Measurements from ENCODE around the gene BMPER. TPM values are rescaled to one million over a fixed set of nuclear protein-coding genes. Genes with fewer than 3 reads are reported as not detected.
A peak's percentile ranks its signal among the peaks of the same experiment; 100 is the strongest.

The BMPER gene
- total RNA-seq, 1 experiment from 2014 or later: 6.7 TPM

DNA sequence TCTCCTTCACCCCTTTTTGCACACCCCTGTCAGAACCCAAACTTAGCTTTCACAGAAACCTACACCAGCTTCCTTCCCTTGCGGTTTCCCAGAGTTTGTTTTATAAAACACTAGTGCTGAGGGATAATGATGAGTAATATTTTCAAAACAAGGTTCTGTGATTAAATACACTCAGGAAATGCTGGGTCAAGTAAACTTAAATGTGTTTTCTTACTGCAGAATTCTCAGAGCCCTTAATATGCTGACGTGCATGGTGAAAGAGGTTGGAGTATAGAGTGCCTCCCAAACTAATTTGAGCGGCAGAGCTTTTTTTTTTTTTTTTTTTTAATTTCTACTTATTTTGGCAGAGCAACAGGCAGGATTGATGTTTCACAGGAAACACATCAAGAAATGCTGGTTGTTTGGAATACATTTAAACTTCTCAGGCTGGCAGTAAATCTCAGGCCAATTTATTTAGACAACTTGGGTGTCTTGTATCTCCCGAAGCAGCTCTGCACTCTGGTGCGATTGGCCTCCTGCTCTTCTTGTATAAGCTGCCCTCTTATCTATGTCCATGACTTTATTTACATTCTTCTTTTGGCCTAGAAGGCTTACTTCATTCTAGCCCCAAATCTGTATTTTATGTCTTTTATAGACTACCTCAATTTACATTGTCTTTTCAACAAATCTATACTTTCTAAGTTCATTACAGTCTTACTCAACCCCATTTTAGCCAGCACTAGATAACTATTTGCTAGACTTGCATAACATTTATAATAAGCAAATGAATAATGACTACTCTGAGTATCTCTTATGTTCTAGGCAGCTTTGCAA lies 165.4 kb downstream of the BMPER start:
- H3K36me3 ChIP-seq (ENCODE audit: insufficient read depth, low read length, poor library complexity, severe bottlenecking): peaks cover 4% of the 10 kb centered on the region
- peak overlapping the region; percentile 84 for H3K27ac ChIP-seq (ENCODE audit: low read depth, low read length, poor library complexity, severe bottlenecking)
- intact Hi-C loops (cut with micrococcal nuclease; ENCODE audit: unreplicated experiment): no loop called here
- POLR2A ChIA-PET (ENCODE audit: low non-redundant PET): interaction anchor here (0.8 kb wide), 1 partner anchor 11 kb away, joined by 4 read pairs; no protein-coding TSS in a partner anchor
- TF ChIP-seq, protein P1, sequence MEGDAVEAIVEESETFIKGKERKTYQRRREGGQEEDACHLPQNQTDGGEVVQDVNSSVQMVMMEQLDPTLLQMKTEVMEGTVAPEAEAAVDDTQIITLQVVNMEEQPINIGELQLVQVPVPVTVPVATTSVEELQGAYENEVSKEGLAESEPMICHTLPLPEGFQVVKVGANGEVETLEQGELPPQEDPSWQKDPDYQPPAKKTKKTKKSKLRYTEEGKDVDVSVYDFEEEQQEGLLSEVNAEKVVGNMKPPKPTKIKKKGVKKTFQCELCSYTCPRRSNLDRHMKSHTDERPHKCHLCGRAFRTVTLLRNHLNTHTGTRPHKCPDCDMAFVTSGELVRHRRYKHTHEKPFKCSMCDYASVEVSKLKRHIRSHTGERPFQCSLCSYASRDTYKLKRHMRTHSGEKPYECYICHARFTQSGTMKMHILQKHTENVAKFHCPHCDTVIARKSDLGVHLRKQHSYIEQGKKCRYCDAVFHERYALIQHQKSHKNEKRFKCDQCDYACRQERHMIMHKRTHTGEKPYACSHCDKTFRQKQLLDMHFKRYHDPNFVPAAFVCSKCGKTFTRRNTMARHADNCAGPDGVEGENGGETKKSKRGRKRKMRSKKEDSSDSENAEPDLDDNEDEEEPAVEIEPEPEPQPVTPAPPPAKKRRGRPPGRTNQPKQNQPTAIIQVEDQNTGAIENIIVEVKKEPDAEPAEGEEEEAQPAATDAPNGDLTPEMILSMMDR (conservative IDR thresholded peaks at IDR 0.05; ENCODE audit: low read depth, low read length): no peak
- TF ChIP-seq EZH2 (IDR thresholded peaks at IDR 0.05; ENCODE audit: borderline replicate concordance, low read depth, low read length, poor library complexity, severe bottlenecking): no peak
- DNase-seq (ENCODE audit: low spot score): peak; percentile 90
- peaks cover 5% of the 10 kb centered on the region for H3K9me3 ChIP-seq (ENCODE audit: low read depth, low read length, poor library complexity, severe bottlenecking)
- CTCF ChIA-PET: interaction anchor here (0.6 to 1.5 kb wide), 4 partner anchors 8 to 827 kb away, joined by 3 to 5 read pairs (median 4); no protein-coding TSS in a partner anchor
- TSS peak; percentile 40 for BruUV-seq (replicated peaks)
- no peak overlapping the region for H3K4me3 ChIP-seq (ENCODE audit: low read depth, low read length, poor library complexity, severe bottlenecking)
- no peaks in the 10 kb centered on the region for H3K27me3 ChIP-seq (replicated peaks; ENCODE audit: insufficient read depth, low read depth, low read length, poor library complexity)
- H3K4me1 ChIP-seq (ENCODE audit: insufficient read depth, low read length, poor library complexity, severe bottlenecking): peaks cover 73% of the 10 kb centered on the region

DNA sequence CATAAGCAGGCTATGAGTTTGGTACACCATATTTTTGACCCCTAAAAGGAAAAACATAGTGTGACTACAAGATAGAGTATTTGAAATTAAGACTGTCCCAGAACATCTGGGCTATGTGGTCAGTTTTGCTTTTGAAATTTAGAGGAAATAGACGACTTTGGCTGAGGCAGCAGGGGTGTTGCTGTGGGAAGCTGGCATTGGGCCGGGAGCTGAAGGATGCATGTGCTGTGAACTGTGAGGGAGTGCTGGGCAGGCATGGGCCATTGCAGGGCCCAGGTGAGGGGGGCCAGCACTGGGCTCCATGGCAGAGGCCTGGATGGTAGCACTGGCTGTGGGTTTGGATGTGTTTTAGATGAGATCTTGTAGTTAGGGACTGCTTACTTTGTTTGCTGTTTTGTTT lies 168.3 kb downstream of the BMPER start:
- no peak for DNase-seq (ENCODE audit: low spot score)
- peaks cover 4% of the 10 kb centered on the region for H3K36me3 ChIP-seq (ENCODE audit: insufficient read depth, low read length, poor library complexity, severe bottlenecking)
- CTCF ChIA-PET: interaction anchor here (1.2 kb wide), 1 partner anchor 14 kb away, joined by 3 read pairs; no protein-coding TSS in a partner anchor
- TF ChIP-seq EZH2 (IDR thresholded peaks at IDR 0.05; ENCODE audit: borderline replicate concordance, low read depth, low read length, poor library complexity, severe bottlenecking): no peak
- TF ChIP-seq, protein P1 (conservative IDR thresholded peaks at IDR 0.05; ENCODE audit: low read depth, low read length): no peak
- intact Hi-C loops (cut with micrococcal nuclease; ENCODE audit: unreplicated experiment): no loop called here
- BruUV-seq (replicated peaks): no TSS peak
- POLR2A ChIA-PET (ENCODE audit: low non-redundant PET): no interaction called here
- peaks cover 5% of the 10 kb centered on the region for H3K9me3 ChIP-seq (ENCODE audit: low read depth, low read length, poor library complexity, severe bottlenecking)
- no peaks in the 10 kb centered on the region for H3K27me3 ChIP-seq (replicated peaks; ENCODE audit: insufficient read depth, low read depth, low read length, poor library complexity)
- H3K4me1 ChIP-seq (ENCODE audit: insufficient read depth, low read length, poor library complexity, severe bottlenecking): peaks cover 48% of the 10 kb centered on the region
- no peak overlapping the region for H3K4me3 ChIP-seq (ENCODE audit: low read depth, low read length, poor library complexity, severe bottlenecking)
- H3K27ac ChIP-seq (ENCODE audit: low read depth, low read length, poor library complexity, severe bottlenecking): no peak overlapping the region

DNA sequence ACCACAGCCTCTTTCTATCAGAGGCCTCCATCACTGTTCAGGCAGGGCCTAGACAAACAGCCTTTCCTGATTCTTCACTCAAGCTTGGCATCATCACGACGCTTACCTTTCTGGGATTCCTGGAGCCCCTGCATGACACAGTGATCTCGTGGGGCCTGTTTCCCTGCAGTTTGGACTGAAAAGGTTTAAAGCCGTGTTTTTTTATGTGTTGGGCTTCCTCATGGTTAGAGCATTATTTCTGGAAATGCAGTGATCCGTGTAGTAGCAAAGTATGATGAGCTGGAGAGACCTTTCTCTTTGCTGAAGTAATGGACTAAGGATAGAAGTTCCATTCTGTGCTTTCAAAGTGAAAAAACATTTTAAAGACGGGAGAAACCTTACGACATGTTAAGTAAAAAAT lies 169.1 kb downstream of the BMPER start:
- CTCF ChIA-PET: interaction anchor here (1.2 kb wide), 1 partner anchor 13 kb away, joined by 3 read pairs; no protein-coding TSS in a partner anchor
- no peak for DNase-seq (ENCODE audit: low spot score)
- BruUV-seq (replicated peaks): no TSS peak
- POLR2A ChIA-PET (ENCODE audit: low non-redundant PET): no interaction called here
- Histone ChIP-seq H3K4me1 (ENCODE audit: insufficient read depth, low read length, poor library complexity, severe bottlenecking) (peaks cover 41% of the 10 kb centered on the region), H3K36me3 (ENCODE audit: insufficient read depth, low read length, poor library complexity, severe bottlenecking) (peaks cover 3% of the 10 kb centered on the region), H3K9me3 (ENCODE audit: low read depth, low read length, poor library complexity, severe bottlenecking) (peaks cover 5% of the 10 kb centered on the region), H3K27ac (ENCODE audit: low read depth, low read length, poor library complexity, severe bottlenecking) (no peak overlapping the region), H3K27me3 (replicated peaks; ENCODE audit: insufficient read depth, low read depth, low read length, poor library complexity) (no peaks in the 10 kb centered on the region), H3K4me3 (ENCODE audit: low read depth, low read length, poor library complexity, severe bottlenecking) (no peak overlapping the region)
- intact Hi-C loops (cut with micrococcal nuclease; ENCODE audit: unreplicated experiment): no loop called here
- no peak for TF ChIP-seq EZH2 (IDR thresholded peaks at IDR 0.05; ENCODE audit: borderline replicate concordance, low read depth, low read length, poor library complexity, severe bottlenecking)
- TF ChIP-seq, protein P1 (conservative IDR thresholded peaks at IDR 0.05; ENCODE audit: low read depth, low read length): no peak
